Lower lobe of right lung (tissue), 2 donors: ENCODE results near the gene MACF1. TPM values are rescaled to one million over a fixed set of nuclear protein-coding genes. Genes with fewer than 3 reads are reported as not detected.

Experiments
- ATAC-seq, 2 donors: fragments of 200-7000 bp; cut with Tn5 transposase; one replicate each; pipeline ENCODE4 v1.9.1; 2020 to 2022; ENCODE audit warnings: mild to moderate bottlenecking in 2 of 2, moderate library complexity in 2 of 2
- DNase-seq: peaks from one replicate; pipeline ENCODE4 v3.0.0-alpha.2; 2020
- H3K27ac ChIP-seq: fragments of 200-600 bp; one replicate; pipeline ENCODE4 v1.8.0; 2022
- H3K27me3 ChIP-seq: fragments of 200-600 bp; one replicate; pipeline ENCODE4 v1.8.0; 2022; ENCODE audit warnings: low read depth
- H3K36me3 ChIP-seq: fragments of 200-600 bp; one replicate; pipeline ENCODE4 v1.8.0; 2022; ENCODE audit warnings: mild to moderate bottlenecking
- H3K4me1 ChIP-seq: fragments of 200-600 bp; one replicate; pipeline ENCODE4 v1.8.0; 2022
- H3K4me3 ChIP-seq: fragments of 200-600 bp; one replicate; pipeline ENCODE4 v1.8.0; 2022; ENCODE audit warnings: mild to moderate bottlenecking
- H3K9me3 ChIP-seq: fragments of 200-600 bp; one replicate; pipeline ENCODE4 v1.8.0; 2022
- intact Hi-C: fragments of 100-400 bp; cut with DNase I; formaldehyde crosslinking; loops from one replicate; pipeline ENCODE4 v1.11.0; 2022
- total RNA-seq: library from RNA; stranded (reverse); fragmentation: NEBNext Ultra II Directional; extraction: Animal tissue kit (Norgen Biotek cat#: 25700); gene quantifications from one replicate; pipeline ENCODE4 v1.2.1, GENCODE V29; 2021
- TF ChIP-seq, protein P1 (sequence below): fragments of 200-600 bp; IDR thresholded peaks from one replicate; pipeline ENCODE4 v1.8.0; 2022; ENCODE audit warnings: antibody characterized with exemption, mild to moderate bottlenecking
- donor health status: DM: no; HTN: yes; CAD: no; lungs with severe emphysema.

The MACF1 gene
- total RNA-seq, 1 donor from 2014 or later, result 506 TPM

DNA sequence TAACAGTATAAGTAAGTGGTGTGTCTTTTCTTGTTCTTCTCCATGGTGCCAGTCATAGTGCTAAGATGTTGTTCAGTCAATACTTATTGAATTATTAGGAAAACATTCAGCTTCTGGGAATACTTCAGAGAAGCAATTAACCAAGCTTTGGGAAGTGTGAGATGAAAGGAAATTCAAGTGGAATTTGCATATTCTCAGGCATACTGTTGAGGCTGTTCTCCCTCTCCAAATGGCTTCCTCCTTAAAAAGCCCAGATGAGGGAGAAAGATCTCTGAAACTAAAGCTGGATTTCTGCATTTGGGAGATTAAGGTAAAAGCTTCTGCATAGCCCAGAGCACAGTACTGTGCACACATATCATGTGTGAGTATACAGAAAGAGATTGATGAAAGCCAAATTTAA is 73.4 kb downstream of the MACF1 start:
- peak in 1 of 2 donors; percentile 53 for ATAC-seq

DNA sequence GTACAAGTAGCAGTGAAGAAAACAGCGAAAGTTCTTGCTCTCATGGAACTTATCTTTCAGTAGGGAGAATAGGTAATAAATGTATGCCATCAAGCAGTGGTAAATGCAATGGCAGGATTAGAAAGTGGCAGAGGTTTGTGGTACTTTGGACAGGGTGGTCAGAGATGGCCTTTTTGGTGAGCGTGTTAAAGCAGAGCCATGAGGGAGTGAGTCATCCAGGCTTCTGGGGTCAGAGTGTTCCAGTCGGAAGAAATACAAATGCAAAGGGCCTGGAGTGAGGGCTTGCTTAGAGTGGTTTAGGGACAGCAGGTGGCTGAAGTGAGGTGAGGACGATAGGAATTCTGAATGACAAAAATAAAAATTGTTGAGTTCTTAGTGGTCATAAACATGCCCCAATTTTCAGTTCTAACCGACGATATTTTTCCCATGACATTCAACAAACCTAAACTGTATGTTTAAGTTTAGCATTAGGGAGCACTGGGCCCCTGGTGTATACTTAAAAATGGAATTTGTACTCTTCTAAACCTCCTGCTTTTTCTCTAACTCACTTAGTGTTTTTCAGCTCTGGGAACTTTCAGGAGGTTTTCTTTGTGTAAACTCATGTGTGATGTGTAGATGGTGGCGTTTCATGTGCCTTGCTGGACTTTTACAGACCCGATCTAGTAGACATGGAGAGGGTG is 78.2 kb downstream of the MACF1 start:
- no peak overlapping the region for H3K4me3 ChIP-seq
- intact Hi-C loops, result no loop called here
- H3K27ac ChIP-seq, result no peak overlapping the region
- peaks cover 60% of the 10 kb centered on the region for H3K36me3 ChIP-seq
- TF ChIP-seq, protein P1, sequence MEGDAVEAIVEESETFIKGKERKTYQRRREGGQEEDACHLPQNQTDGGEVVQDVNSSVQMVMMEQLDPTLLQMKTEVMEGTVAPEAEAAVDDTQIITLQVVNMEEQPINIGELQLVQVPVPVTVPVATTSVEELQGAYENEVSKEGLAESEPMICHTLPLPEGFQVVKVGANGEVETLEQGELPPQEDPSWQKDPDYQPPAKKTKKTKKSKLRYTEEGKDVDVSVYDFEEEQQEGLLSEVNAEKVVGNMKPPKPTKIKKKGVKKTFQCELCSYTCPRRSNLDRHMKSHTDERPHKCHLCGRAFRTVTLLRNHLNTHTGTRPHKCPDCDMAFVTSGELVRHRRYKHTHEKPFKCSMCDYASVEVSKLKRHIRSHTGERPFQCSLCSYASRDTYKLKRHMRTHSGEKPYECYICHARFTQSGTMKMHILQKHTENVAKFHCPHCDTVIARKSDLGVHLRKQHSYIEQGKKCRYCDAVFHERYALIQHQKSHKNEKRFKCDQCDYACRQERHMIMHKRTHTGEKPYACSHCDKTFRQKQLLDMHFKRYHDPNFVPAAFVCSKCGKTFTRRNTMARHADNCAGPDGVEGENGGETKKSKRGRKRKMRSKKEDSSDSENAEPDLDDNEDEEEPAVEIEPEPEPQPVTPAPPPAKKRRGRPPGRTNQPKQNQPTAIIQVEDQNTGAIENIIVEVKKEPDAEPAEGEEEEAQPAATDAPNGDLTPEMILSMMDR, result no peak
- H3K4me1 ChIP-seq, result peaks cover 28% of the 10 kb centered on the region
- H3K9me3 ChIP-seq, result no peaks in the 10 kb centered on the region
- DNase-seq (no peak), ATAC-seq (no peak)
- no peaks in the 10 kb centered on the region for H3K27me3 ChIP-seq

More for the DNA sequence above, 73.4 kb downstream of the MACF1 start:
- Histone ChIP-seq H3K36me3 (peaks cover 12% of the 10 kb centered on the region), H3K4me3 (no peak overlapping the region), H3K27ac (no peak overlapping the region), H3K4me1 (peaks cover 43% of the 10 kb centered on the region), H3K27me3 (no peaks in the 10 kb centered on the region), H3K9me3 (no peaks in the 10 kb centered on the region)
- TF ChIP-seq, protein P1, result no peak
- intact Hi-C loops, result no loop called here
- no peak for DNase-seq

DNA sequence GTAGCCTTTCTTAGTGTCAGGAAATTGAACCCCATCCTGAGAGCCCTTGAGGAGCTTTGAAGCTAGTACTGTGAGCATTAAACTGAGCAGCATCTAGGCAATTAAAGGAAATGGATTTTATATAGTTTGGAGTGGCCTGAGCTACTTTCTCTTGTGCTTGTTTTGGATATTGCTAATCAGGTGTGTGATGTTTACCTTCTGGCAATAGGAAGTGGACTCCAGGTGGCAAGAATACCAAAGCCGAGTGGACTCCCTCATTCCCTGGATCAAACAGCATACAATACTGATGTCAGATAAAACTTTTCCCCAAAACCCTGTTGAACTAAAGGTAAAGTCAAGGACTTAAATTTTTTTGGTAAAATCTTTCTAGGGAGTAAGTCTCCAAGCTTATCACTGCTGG is 79.4 kb downstream of the MACF1 start:
- H3K36me3 ChIP-seq, result peaks cover 72% of the 10 kb centered on the region
- no peak overlapping the region for H3K27ac ChIP-seq
- no peak overlapping the region for H3K4me3 ChIP-seq
- no peaks in the 10 kb centered on the region for H3K9me3 ChIP-seq
- no peaks in the 10 kb centered on the region for H3K27me3 ChIP-seq
- TF ChIP-seq, protein P1, result no peak
- no peak for ATAC-seq
- DNase-seq, result no peak
- peaks cover 16% of the 10 kb centered on the region for H3K4me1 ChIP-seq
- intact Hi-C loops, result no loop called here

DNA sequence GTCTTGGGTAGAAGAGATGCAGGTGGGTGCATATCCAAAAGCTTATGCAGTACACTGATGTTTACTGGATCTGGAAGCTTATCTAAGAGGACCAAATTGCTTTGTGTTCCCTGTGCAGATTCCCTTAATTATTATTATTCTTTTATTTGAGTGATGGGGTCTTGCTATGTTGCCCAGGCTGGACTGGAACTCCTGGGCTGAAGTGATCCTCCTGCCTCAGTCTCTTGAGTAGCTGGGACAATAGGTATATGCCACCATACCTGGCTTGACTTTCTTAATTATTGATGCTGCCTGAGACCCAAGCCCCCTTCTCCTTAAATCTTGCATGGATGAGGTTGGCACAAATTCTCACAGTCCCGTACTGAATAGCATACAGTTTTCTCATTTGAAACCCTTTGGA is 83.0 kb downstream of the MACF1 start:
- Histone ChIP-seq H3K4me1 (peaks cover 6% of the 10 kb centered on the region), H3K27ac (no peak overlapping the region), H3K9me3 (no peaks in the 10 kb centered on the region), H3K27me3 (no peaks in the 10 kb centered on the region), H3K4me3 (no peak overlapping the region), H3K36me3 (peaks cover 99% of the 10 kb centered on the region)
- TF ChIP-seq, protein P1, result no peak
- DNase-seq, result no peak
- no peak for ATAC-seq
- intact Hi-C loops, result no loop called here

DNA sequence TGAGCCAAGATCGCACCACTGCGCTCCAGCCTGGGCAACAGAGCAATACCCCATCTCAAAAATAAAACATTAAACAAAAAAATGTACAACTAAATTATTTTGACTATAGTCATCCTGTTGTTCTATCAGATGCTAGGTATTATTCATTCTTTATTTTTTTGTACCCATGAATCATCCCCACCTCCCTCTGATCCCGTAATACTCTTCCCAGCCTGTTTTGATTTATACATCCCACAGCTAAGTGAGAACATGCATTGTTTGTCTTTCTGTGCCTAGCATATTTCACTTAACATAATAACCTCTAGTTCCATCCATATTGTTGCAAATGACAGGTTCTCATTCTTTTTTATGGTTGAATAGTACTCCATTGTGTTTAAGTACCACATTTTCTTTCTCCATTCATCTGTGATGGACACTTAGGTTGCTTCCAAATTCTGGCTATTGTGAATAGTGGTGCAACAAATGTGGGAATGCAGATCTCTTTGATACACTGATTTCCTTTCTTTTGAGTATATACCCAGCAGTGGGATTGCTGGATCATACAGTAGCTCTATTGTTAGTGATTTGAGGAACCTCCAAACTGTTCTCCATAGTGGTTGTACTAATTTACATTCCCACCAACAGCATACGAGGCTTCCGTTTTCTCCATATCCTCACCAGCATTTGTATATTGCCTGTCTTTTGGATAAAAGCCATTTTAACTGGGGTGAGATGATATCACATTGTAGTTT is 84.4 kb downstream of the MACF1 start:
- ATAC-seq (no peak), DNase-seq (no peak)
- no peaks in the 10 kb centered on the region for H3K9me3 ChIP-seq
- intact Hi-C loops, result no loop called here
- H3K4me3 ChIP-seq, result no peak overlapping the region
- TF ChIP-seq, protein P1, result no peak
- no peaks in the 10 kb centered on the region for H3K27me3 ChIP-seq
- no peak overlapping the region for H3K27ac ChIP-seq
- peaks cover 99% of the 10 kb centered on the region for H3K36me3 ChIP-seq
- no peaks in the 10 kb centered on the region for H3K4me1 ChIP-seq
